ENCODE results near the gene ACO2.
"Not testable (repeated sequence)": the region's sequence is repeated elsewhere in the genome, so short reads cannot be mapped to it uniquely, and the experiment has no call there.

Gene ACO2

DNA sequence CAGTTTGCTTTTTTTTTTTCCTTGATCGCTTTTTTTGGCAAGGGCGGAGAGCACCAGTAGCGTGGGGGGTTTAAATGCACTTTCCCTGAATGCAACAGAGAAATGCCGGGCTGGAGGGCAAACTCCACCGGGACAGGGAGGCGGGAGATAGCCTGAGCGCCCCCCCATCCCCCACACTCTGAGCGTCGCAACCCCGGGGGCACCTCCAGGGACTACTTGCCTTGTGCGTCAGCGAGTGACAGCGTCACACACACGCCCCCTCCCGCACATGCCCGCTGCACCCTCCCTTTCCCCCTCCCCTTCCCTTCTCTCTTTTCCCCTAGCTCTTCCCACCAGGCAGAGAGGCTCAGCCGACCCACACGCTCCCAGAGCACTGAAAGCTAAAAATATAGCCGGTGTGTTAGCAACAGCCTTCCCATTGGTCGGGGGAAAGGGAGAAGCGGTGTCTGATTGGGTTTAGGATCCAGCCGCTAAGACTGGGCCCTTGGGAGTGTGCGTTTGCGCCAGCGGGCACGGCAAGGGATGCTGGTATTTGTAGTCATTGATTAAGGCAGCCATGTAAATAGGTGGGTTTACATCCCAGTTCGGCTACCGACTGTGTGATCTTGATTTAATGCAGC lies 20.6 kb upstream of the ACO2 start:
- peak; percentile 96 for DNase-seq

DNA sequence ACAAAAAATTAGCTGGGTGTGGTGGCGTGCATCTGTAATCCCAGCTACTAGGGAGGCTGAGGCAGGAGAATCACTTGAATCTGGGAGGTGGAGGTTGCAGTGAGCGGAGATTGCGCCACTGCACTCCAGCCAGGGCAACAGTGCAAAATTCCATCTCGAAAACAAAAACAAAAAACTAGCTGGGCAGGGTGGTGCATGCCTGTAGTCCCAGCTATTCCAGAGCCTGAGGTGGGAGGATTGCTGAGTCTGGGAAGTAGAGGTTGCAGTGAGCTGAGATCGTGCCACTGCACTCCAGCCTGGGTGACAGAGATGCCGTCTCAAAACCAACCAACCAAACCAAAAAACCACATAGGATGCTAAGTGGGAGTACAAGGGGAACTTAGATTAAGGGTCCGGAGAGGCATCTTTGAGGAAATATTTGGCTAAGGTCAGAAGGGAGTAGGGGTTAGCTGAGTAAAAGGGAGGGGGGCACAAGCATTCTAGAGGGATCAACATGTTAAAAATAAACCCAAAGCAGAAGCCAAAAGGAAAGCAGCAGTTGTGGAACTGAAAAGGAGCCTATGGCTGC lies 10.7 kb upstream of the ACO2 start:
- no peak for DNase-seq

DNA sequence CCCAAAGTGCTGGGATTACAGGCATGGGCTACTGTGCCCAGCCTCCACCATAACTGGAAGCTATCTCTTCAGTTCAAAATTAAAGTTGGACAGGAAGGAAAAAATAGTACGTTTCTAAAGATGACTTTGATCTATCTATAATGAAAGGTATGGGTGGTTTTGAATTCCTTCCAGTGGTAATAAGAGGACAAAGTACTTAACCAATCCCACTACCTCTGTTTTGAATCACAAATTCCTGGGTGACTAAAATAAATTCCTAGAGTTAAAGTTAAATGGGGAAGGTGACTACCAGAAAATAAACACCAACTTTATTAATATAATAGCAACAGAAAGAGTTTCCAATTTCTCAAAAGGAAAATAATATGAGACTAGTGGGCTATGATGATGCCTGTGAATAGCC lies 9.5 kb upstream of the ACO2 start:
- DNase-seq = no peak

DNA sequence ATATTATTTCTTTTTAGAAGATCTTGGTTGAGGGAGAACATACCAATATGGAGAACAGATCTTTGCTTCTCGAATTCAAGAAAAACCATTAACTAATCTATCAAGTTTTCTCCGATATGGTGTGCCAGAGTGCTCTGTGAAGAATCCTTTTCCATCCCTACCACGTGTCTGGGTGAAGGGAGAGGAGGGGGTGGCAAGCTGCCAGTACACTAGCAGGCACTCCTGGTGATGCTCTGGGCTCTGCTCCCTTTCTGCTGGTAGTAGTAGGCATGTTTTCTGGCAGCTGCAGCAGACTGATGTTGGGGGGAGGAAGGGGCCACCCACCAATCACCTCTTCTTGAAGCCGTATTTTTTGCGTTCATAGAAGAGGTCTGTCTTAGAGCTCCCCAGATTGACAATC lies 8.8 kb upstream of the ACO2 start:
- DNase-seq = not testable (repeated sequence)

DNA sequence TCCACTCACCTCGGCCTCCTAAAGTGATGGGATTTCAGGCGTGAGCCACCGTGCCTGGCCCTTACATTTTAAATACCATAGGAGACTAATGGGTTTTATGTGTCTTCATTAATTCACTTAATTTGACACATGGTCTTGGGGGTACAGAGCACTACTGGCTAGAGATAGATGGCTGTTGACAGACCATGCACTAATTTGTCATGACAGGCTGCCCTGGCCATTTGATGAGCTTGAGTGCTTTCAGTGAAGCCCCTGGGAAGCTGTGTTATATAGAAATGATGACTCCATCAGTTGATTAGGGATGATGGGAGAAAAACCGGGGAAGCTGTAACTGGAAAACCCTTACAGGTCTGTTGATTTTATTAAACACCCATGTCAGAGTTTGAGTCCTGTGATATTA lies 7.0 kb upstream of the ACO2 start:
- DNase-seq = no peak

DNA sequence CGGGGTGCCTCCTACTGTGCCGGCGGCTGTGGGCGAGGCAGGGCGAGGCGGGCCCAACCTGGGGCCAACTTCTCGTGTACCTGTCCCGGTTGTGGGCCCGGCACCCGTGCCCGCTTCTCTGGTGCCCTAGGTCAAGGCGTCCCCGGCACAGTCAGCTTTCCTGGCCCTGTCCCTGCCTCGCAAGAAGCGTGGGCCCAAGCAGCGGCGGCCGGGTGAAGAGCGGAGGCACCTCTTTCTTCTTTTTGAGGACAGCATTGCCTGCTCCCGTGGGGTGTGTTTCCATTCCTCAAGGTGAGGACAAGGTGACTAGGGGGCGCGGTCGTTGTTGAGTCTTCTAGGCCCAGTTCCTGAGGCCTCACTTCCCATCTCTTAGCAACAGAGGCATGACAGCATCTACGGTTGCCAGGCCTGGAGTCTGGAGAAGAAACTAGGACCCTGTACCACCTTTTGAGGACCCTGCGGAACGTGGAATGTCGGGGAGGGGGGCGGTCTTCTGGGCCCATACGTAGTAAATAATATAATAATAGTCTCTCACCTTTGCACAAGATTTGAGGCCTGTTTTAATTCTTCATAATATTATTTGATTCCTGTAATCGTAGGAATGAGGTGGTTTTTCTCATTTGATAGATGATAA lies 418 bp downstream of the ACO2 start:
- DNase-seq = no peak

DNA sequence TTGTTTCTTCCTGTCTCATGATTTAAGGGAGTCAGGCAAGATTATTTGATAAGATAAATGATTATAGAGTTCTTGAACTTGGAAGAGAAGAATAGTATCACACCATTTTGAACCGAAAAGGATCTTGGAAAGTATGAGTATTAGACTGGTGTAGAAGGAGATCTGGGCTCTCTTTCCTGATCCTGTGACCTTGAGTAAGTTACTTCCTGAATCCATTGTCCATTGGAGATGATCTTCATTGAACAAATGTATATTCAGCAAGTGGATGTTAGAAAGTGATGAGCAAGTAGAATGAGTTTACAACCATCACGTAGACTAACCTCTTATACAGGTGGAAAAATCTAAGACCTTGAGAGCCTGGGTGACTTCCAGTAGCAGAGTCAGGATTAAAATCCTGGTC lies 2.0 kb downstream of the ACO2 start:
- no peak for DNase-seq

DNA sequence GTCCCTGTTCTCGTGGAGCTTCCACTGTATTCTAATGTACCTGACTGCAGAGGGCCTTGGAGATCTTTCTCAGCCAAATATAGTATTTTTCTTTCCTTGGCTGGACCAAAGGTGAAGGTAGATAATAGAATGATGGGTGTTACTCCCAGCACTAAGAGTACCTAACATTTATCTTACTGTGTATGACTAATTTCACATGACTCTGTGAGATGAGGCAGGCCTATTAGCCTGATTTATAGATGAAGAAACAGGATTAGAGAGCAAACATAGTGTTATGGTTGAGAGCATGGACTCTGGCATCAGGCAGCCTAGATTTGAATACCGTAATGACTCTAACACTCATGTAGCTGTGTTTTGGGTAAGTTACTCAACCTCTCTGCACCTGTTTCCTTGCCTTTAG lies 2.7 kb downstream of the ACO2 start:
- DNase-seq = no peak

DNA sequence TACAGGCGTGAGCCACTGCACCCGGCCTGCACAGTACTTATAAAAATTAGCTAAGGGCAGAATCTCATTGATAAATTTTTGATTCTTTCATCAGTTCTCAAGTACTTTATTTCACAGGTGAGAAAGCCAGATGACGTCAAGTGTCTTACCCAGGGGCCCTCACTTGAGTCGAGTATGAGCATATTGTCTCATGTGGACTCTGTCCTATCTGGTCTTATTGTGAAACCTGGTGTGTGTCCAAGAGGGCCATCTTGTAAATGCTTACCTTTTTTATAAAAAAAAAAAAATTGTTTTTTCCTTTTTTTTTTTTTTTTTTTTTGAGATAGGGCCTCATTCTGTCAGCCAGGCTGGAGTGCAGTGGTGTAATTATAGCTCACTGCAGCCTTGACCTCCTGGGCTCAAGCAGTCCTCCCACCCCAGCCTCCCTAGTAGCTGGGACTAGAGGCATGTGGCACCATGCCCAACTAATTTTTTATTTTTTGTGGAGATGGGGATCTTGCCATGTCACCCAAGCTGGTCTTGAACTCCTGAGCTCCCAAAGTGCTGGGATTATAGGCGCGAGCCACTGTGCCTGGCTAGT lies 6.0 kb downstream of the ACO2 start:
- no peak for DNase-seq

DNA sequence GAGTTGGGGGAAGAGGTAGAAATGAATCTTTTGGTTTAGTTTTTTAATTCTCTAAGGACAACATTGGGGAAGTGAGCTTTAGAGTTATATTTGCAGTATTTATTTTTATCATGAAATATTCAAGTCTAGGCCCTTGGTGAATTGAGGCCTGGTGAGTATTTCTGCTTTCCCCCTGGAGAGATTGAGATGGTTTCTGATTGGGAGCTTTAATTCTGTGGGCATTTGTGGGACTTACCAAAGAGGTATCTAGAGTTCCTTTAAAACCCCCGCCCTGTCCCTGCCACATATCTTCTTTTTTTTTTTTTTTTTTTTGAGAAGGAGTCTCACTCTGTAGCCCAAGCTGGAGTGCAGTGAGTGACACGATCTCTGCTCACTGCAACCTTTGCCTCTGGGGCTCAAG lies 9.6 kb downstream of the ACO2 start:
- DNase-seq = no peak

DNA sequence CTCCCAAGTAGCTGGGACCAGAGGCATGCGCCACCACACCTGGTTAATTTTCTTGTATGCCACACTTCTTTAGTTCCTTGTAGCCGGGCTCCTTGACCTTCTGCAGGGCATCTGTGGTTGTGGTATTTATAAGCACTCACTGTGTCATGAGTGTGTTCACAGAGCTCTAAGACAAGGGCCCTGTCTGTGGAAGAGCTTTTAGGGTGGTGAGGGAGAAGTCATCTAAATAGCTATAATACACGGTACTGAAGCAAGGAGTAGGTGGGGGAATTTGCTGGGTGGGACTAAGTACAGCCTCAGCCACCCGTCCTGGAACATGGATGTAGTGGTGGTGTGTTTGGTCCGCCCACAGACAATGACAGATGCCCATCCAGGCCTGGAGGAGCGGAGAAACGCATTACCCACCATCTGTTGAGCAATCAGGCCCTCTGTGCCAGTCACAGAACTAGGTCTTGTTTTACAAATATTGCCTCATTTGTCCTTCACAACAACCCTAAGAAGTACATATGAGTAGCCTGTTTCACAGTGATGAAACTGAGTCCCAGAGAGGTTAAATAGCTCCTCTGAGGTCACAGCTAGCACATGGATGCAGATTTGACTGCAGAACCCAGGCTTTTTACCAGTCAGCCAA lies 10.1 kb downstream of the ACO2 start:
- DNase-seq = no peak

DNA sequence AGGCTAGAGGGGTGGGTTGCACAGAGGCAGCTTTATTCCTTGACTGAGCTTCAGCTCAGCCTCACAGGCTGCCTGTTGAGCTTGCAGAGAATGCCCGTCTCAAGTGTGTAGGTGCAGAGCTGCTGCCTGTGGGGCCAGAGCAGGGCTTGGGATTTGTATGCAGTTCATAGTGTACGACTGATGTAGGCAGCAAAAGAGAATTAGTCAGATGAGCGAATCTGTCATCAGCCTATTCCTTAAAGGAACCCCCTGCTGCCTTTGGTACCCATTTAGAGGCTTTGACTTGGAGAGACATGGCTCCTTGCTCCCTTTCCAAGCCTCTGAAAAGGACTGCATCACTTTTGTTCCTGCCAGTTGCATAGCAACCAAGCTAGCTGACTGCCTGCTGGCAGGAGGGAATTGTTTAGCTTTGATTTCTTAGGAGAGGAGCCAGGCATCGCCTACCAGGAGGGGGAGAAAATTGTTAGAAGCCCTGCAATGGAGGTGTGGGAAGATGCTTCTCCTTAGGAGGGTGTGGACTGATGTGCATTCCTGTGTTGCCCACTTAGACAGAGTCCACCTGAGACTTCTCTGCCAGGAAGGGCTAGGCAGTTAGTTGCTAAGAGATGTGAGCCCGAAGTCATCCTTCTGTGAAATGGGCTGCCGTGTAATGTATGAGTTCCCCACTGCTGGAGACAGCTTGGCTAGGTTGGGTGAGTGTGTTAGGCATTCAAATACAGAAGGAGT lies 10.9 kb downstream of the ACO2 start:
- DNase-seq = no peak

DNA sequence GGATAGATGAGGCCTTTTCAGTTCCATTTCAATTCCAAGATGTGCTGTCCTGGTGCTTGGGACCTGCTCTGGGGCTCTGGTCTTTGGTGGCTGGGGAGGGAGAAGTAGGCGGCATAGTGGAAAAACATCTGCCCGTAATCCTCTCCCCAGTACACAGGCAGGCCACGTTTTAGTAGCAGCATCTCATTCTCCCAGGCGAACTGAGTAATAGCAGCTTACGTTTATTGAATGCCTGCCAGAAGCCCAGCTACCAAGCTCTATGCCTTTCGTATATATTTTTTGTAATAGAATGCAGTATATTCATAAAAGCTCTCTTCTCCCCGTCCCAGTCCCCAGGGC lies 11.4 kb downstream of the ACO2 start:
- DNase-seq = no peak

DNA sequence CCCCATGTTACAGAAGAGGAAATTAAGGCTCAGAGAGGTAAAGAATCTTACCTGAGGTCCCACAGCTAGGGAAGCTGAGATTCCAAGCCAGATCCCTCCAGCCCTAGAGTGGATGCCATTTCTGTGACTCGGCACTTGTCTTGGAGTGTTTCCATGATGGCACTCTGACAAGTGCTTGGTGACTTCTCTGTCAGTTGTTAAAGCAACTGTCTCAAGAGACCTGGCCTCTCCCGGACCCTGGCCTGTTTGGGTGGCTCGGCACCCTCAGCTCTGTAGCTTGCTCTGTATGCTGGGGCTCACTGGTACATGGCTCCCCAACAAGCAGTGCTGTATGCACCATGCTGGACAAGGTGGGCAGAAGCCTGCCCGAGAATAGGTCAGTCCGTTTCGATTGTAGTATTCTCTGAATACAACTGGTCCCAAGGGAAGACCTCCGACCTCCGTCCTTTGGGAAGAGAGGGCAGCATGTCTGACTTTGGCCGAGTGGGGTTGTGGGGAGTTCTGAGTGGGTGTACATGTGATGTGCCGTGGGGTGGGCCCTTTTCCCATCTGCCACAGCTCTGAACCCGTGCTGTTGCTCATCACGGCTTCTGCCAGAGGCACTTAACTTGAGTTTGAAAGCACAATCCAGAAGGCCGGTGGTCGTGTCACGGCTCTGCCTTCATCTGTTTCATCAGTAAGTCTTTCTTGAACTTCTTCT lies 12.4 kb downstream of the ACO2 start:
- DNase-seq = no peak

DNA sequence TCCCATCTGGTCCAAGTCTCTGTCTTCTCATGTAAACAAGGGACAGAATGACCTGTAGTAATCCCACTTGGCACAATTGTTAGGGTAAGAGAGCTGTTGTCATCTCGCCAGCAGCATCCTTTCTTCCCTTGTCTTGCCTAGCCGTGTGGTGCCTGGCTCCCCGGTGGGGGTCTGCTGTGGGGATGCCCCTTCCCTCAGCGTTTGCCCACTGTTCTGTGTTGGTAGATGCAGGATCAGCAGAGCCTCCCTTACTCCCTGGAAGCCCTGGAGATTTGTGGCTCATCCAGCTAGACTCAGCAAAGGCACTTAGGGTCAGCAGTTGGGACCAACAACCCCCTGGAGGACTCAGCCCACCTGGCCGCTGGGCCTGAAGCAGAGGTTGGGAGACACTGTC lies 13.0 kb downstream of the ACO2 start:
- no peak for DNase-seq

DNA sequence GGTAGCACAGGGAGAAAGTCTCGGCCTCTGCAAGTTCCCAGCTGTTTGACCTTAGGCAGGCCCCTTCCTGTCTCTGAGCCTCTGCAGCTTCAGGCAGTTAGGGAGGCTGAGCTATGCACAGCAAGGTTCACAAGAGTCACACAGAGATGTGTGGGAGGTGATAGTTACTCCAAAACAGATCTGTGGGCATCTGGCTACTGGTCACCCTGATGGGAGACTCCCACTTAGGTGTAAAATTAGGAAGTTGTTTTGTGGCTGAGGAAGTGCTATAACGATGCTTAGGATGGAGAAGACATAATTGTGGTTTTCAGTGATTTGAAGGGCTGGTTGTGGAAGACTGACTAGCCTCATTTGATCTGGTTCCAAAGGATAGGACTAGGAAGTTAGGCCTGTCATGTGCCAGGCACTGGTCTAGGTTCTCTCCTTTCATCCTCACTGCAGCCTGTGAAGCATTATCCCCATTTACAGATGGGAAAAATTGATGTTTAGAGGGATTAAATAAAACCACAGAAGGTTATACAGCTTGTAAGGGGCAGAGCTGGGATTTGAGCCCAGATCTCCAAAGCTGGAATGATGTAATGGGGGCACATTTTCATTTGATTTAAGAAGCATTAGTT lies 13.5 kb downstream of the ACO2 start:
- DNase-seq = no peak

DNA sequence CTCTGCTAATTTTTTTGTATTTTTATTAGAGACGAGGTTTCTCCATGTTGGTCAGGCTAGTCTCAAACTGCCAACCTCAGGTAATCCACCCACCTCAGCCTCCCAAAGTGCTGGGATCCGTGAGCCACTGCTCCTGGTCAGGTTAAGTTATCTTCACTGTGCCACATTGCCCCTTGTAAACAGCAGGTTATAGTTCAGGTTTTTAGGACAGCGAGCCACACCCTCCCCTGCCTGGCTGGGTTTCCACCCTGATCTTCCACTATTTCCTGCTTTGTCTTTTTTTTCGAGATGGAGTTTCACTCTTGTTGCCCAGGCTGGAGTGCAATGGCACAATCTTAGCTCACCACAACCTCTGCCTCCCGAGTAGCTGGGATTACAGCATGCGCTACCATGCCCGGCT lies 16.1 kb downstream of the ACO2 start:
- no peak for DNase-seq

DNA sequence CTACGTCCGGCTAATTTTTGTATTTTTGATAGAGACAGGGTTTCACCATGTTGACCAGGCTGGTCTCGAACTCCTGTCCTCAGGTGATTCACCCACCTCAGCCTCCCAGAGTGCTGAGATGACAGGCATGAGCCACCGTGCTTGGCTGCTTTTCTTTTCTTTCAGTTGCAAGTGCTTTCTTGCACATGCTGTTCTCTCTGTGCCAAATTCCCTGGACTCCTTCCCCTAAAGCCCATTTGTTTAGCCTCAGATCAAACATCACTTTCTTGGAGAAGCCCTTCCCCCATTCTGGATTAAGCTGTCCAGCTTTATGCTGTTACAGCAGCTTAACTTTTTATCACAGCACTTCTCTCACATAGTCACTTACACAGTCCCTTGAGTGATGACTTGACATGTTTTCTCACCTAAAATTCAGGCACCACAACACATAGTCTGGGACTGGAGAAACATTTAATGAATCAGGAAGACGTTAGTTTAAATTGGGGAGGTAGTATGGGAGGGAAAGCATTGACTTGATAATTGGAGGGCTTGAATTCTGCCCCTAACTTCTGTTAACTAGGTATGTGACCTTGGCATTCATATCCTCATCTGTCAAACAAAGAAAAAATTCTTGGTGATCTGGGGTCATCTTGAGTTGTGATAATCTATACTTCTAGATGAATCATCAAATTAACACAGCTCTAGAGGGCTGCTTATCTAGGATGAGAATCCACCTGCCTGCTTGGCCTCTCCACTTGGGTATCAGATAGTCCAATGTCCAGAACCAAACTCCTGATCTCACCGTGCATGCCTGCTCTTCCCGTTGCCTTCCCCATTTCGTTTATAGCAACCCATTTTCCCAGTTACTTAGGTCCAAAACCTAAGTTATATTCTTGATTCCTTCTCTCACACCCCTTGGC lies 18.4 kb downstream of the ACO2 start:
- DNase-seq = no peak

DNA sequence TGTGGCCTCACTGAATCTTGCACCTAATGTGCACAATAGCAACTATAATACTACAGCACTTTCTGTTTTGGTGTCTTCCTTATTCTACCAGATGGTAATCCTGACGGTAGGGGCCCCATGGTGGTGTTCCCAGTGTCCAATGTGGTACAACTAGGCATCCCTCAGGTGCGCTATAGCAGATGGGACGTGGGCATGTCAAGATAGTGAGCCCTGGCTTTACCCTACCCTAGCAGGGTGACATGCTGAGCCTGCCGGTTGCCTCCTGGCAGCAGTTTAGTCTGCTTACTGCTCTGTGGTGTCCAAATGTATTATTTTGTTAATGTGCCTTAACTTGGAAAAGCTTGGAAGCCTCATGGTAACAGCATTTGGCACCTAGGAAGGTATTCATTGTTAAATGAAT lies 19.2 kb downstream of the ACO2 start:
- no peak for DNase-seq

DNA sequence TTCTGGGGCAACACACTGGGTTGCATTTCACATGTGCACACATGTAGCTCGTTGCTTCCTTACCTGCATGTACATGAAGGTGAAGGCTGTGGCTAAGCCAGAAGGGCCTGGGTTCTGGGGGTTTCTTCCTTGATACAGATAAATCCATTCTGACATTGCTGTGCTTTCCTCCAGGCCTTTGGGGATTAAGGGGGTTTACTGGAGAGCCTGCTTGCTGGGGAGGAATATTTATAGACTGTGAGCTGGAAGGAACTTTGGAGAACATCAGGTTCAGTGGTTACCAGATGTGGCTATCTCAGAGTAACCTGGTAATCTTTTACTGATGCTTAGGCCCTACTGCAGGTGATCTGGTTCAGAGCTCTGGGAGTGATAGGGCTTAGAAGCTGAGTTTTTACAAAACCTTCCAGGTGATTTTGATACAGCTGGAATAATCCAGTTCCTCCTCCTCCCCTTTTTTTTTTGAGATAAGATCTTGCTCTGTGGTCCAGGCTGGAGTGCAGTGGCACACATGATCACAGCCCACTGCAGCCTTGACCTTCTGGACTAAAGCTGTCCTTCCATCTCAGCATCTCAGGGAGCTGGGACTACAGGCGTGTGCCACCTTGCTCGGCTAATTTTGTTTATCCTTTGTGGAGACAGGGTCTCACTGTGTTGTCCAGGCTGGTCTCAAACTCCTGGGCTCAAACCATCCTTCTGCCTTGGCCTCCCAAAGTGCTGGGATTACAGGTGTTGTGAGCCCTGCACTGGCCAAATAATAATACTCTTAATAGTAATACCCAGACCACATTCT lies 19.9 kb downstream of the ACO2 start:
- DNase-seq = no peak

All from CD4-positive, alpha-beta T cell treated with Interleukin-15 for 1 hour (primary cell).